ENCODE measurements around the gene TGM1. TPM values are rescaled to one million over a fixed set of nuclear protein-coding genes. Genes with fewer than 3 reads are reported as not detected.

The TGM1 gene
- total RNA-seq, 1 donor from 2014 or later: 10.2 TPM

DNA sequence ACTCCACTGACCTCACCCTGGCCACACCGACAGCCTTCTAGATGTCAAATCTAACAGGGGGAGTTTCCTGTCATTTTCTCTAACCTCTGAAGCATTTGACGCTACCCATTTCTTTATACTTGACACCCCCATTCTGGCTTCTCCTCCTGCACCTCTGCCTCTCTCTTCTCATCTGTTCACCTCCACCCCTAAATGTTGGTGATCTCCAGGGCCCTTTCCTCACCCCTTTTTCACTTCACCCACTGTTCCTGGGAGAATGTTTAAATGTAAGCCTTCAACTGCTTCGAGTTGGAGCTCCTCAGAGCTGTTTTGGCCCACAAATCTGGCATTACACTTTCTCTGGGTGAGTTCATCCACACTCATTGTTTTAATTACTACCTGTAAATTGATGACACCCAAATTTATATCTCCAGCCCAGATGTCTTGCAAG is 8.9 kb upstream of the TGM1 start:
- DNase-seq (ENCODE audit: low spot score in 2 of 2, unreplicated experiment in 2 of 2): no peak
- peaks cover 6% of the 10 kb centered on the region for H3K36me3 Mint-ChIP-seq
- H3K27ac Mint-ChIP-seq: peak overlapping the region; percentile 78
- H3K27me3 Mint-ChIP-seq (ENCODE audit: low read depth): no peaks in the 10 kb centered on the region
- H3K9me3 Mint-ChIP-seq: no peaks in the 10 kb centered on the region
- TF ChIP-seq, protein P1, sequence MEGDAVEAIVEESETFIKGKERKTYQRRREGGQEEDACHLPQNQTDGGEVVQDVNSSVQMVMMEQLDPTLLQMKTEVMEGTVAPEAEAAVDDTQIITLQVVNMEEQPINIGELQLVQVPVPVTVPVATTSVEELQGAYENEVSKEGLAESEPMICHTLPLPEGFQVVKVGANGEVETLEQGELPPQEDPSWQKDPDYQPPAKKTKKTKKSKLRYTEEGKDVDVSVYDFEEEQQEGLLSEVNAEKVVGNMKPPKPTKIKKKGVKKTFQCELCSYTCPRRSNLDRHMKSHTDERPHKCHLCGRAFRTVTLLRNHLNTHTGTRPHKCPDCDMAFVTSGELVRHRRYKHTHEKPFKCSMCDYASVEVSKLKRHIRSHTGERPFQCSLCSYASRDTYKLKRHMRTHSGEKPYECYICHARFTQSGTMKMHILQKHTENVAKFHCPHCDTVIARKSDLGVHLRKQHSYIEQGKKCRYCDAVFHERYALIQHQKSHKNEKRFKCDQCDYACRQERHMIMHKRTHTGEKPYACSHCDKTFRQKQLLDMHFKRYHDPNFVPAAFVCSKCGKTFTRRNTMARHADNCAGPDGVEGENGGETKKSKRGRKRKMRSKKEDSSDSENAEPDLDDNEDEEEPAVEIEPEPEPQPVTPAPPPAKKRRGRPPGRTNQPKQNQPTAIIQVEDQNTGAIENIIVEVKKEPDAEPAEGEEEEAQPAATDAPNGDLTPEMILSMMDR (IDR thresholded peaks at IDR 0.05; ENCODE audit: unreplicated experiment): no peak
- peak overlapping the region; percentile 84 for H3K4me3 Mint-ChIP-seq
- H3K4me1 Mint-ChIP-seq: peaks cover 24% of the 10 kb centered on the region

DNA sequence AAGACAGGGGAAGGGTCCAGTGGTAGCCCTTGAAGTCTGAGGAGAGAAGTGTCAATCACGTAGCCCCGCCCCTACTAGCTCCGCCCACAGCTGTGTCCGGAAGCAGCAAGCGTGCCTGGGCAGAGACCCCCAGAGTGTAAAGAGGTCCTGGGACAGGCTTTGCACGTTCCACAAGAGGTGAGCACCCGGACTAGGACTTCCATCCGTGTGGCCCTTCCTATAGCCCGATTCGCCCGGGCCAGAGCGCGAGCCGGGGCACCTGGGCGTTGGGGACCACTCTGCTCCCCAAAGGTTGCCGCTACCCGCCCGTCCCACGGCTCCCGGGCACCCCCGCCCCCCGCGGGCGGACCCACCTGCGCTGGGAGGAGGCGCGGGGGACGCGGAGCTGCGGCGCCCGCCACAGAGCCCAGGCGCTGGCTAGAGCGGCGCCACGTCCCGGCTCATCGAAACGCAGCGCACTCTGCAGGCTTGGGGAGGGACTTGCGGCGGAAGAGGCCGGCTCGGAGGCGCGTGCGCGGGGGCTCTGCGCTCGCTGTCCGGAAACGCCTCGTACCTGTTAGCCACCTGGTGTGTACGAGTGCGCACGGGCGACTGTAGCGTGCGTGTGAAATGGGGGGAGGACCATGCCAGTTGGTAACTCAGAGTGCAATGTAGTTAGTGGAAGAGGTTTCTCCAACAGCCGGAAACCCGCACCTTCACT is 8.3 kb upstream of the TGM1 start, which contains the start of gene RABGGTA:
Gene RABGGTA (minus strand): TSS at position 464 of the 700 bp plus-strand sequence. CDS start 482 bp downstream, outside the sequence.
- TF ChIP-seq, protein P1 (IDR thresholded peaks at IDR 0.05; ENCODE audit: unreplicated experiment): peak; percentile 42
- DNase-seq (ENCODE audit: low spot score in 2 of 2, unreplicated experiment in 2 of 2): peak; percentile 79 to 91
- H3K27ac Mint-ChIP-seq: peak within 1 kb of the TSS; percentile 93
- H3K4me1 Mint-ChIP-seq: peaks cover 24% of the 10 kb centered on the region
- peaks cover 11% of the 10 kb centered on the region for H3K36me3 Mint-ChIP-seq
- H3K4me3 Mint-ChIP-seq: peak within 1 kb of the TSS; percentile 84
- no peaks in the 10 kb centered on the region for H3K27me3 Mint-ChIP-seq (ENCODE audit: low read depth)
- no peaks in the 10 kb centered on the region for H3K9me3 Mint-ChIP-seq

DNA sequence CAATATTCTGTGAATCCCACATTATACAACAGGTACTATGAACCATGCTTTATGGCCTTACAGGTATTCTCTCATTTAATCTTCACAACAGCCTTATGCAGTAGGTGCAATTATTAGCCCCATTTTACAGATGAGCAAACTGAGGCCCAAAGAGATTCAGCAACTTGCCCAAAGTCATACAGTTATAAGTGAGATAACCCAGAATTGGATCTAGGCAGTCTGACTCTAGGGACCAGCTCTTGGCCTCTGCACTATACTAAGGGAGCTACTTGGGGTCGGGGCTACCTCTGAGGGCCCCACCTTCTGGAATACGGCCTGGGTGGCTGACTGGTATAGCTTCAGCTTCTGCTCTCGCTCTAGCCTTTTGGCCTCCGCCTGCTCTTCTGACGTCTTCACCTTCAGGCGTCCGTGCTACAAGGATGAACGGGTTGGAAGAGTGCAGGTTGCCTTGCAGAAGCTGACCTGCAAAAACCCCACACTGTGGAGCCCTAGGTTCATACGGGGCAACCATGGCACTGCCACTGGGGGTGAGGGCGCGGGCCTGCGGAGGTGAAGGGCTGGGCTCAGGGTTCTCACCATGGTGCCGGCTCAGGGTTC is 7.7 kb upstream of the TGM1 start:
- peak overlapping the region; percentile 84 for H3K4me3 Mint-ChIP-seq
- no peak for DNase-seq (ENCODE audit: low spot score in 2 of 2, unreplicated experiment in 2 of 2)
- peak overlapping the region; percentile 93 for H3K27ac Mint-ChIP-seq
- TF ChIP-seq, protein P1 (IDR thresholded peaks at IDR 0.05; ENCODE audit: unreplicated experiment): no peak
- no peaks in the 10 kb centered on the region for H3K9me3 Mint-ChIP-seq
- peaks cover 24% of the 10 kb centered on the region for H3K4me1 Mint-ChIP-seq
- H3K27me3 Mint-ChIP-seq (ENCODE audit: low read depth): no peaks in the 10 kb centered on the region
- peaks cover 13% of the 10 kb centered on the region for H3K36me3 Mint-ChIP-seq

DNA sequence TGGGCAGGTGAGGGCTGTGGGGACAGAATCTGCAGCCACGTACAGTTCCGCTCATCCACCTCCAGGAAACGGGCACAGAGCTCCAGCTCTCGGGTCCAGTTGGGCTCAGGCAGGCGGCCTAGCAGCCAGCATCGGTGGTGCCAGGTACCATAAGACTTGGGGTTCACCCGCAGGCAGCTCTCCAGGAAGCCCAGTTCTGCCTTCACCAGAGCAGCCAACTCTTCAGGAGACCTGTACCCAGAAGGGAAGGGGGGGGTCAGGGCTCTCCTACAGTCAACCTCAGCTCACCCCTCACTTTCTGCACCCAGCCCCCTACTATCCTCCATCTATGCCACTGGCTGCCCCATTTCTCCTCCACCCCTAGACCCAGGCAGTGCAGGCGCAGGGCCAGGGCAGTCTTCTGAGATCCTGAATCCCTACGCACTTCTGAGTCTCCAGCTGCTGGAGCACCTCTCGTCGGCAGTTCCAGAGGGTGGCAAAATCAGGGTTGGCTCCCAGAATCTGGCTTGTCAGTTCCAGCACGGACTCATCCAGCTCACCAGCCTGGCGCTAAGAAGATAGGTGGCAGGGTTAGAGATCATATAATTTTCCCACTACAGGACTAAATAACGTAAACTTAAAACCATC is 7.0 kb upstream of the TGM1 start:
- no peak for DNase-seq (ENCODE audit: low spot score in 2 of 2, unreplicated experiment in 2 of 2)
- no peak overlapping the region for H3K27ac Mint-ChIP-seq
- H3K9me3 Mint-ChIP-seq: no peaks in the 10 kb centered on the region
- no peaks in the 10 kb centered on the region for H3K27me3 Mint-ChIP-seq (ENCODE audit: low read depth)
- H3K4me3 Mint-ChIP-seq: peak overlapping the region; percentile 84
- H3K36me3 Mint-ChIP-seq: peaks cover 13% of the 10 kb centered on the region
- H3K4me1 Mint-ChIP-seq: peaks cover 24% of the 10 kb centered on the region
- TF ChIP-seq, protein P1 (IDR thresholded peaks at IDR 0.05; ENCODE audit: unreplicated experiment): no peak

DNA sequence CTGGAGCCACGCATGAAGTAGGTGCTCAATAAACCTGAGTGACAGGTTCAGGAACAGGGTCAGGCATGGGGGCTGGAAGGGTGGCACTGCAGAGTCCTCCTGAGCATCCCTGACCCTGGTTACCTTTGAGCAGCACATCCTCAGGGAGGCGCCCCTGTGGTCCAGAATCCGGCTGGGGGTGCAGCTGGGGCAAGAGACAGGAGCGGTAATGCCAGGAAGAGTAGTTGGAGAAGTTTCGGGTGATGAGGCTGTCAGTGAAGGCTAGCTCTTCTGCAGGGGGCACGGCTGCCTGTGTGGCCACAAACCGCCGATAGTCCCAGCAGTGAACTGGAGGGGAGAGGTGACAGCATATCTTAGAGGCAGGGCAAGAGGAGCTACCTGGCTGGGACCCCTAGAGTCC is 6.4 kb upstream of the TGM1 start:
- H3K4me1 Mint-ChIP-seq: peaks cover 27% of the 10 kb centered on the region
- DNase-seq (ENCODE audit: low spot score in 2 of 2, unreplicated experiment in 2 of 2): no peak
- H3K27ac Mint-ChIP-seq: no peak overlapping the region
- H3K36me3 Mint-ChIP-seq: peaks cover 13% of the 10 kb centered on the region
- H3K4me3 Mint-ChIP-seq: no peak overlapping the region
- no peaks in the 10 kb centered on the region for H3K9me3 Mint-ChIP-seq
- no peaks in the 10 kb centered on the region for H3K27me3 Mint-ChIP-seq (ENCODE audit: low read depth)
- TF ChIP-seq, protein P1 (IDR thresholded peaks at IDR 0.05; ENCODE audit: unreplicated experiment): no peak

Measured in mesothelial cell of epicardium (in vitro differentiated cells).